MM.1S (cell line): Measurements from ENCODE around the gene ADRB1.

Experiments
- DNase-seq: peaks from one replicate; pipeline ENCODE4 v3.0.0-alpha.2; 2015
- H2AFZ ChIP-seq: fragments of 300-600 bp; sonication (generic); 2 replicates; pipeline ENCODE4 v1.6.0; 2016; ENCODE audit warnings: antibody characterized with exemption, low read length
- H3F3A ChIP-seq: fragments of 300-600 bp; sonication (generic); 2 replicates; pipeline ENCODE4 v1.6.1; 2016; ENCODE audit warnings: mild to moderate bottlenecking, antibody characterized with exemption, low read length, moderate library complexity, mixed read lengths; ENCODE audit not compliant: insufficient read depth
- H3K27ac ChIP-seq: fragments of 300-600 bp; sonication (generic); 2 replicates; pipeline ENCODE4 v1.5.1; 2016; ENCODE audit warnings: mild to moderate bottlenecking, low read length
- H3K27me3 ChIP-seq: fragments of 300-600 bp; sonication (generic); replicated peaks from 2 replicates; pipeline ENCODE4 v1.6.0; 2016; ENCODE audit warnings: low read length; ENCODE audit not compliant: insufficient read depth
- H3K36me3 ChIP-seq: fragments of 300-600 bp; sonication (generic); replicated peaks from 2 replicates; pipeline ENCODE4 v1.6.1; 2016; ENCODE audit warnings: mild to moderate bottlenecking, low read length, mixed read lengths; ENCODE audit not compliant: insufficient read depth
- H3K4me1 ChIP-seq: fragments of 300-600 bp; sonication (generic); 2 replicates; pipeline ENCODE4 v1.6.1; 2016; ENCODE audit warnings: low read length, mixed read lengths
- H3K4me2 ChIP-seq: fragments of 300-600 bp; sonication (generic); 2 replicates; pipeline ENCODE4 v1.6.0; 2016; ENCODE audit warnings: low read depth, low read length
- H3K4me3 ChIP-seq: fragments of 300-600 bp; sonication (generic); 2 replicates; pipeline ENCODE4 v1.5.1; 2016; ENCODE audit warnings: low read length, mixed read lengths
- H3K79me2 ChIP-seq: fragments of 300-600 bp; sonication (generic); 2 replicates; pipeline ENCODE4 v1.6.1; 2016; ENCODE audit warnings: mixed run types, low read length, mixed read lengths
- H3K9ac ChIP-seq: fragments of 300-600 bp; sonication (generic); 2 replicates; pipeline ENCODE4 v1.6.1; 2016; ENCODE audit warnings: low read length, mixed read lengths
- H3K9me2 ChIP-seq: fragments of 300-600 bp; sonication (generic); replicated peaks from 2 replicates; pipeline ENCODE4 v1.6.1; 2016; ENCODE audit warnings: mild to moderate bottlenecking, low read length, mixed read lengths; ENCODE audit not compliant: insufficient read depth
- H3K9me3 ChIP-seq: fragments of 300-600 bp; sonication (generic); replicated peaks from 2 replicates; pipeline ENCODE4 v1.6.1; 2016; ENCODE audit warnings: mild to moderate bottlenecking, low read length, mixed read lengths; ENCODE audit not compliant: insufficient read depth
- H4K20me1 ChIP-seq: fragments of 300-600 bp; sonication (generic); 2 replicates; pipeline ENCODE4 v1.6.1; 2016; ENCODE audit warnings: mild to moderate bottlenecking, low read length, moderate library complexity, mixed read lengths; ENCODE audit not compliant: insufficient read depth
- CTCF ChIP-seq: fragments of 300-600 bp; sonication (generic); IDR thresholded peaks from 2 replicates; pipeline ENCODE4 v1.5.1; 2016; ENCODE audit warnings: antibody characterized with exemption, low read length, mixed read lengths
- EZH2 ChIP-seq: fragments of 300-600 bp; sonication (generic); optimal IDR thresholded peaks from 2 replicates; pipeline ENCODE3; 2017; ENCODE audit warnings: low read depth, mild to moderate bottlenecking, antibody characterized with exemption, low read length, mixed read lengths
- EZH2phosphoT487 ChIP-seq: fragments of 300-600 bp; sonication (generic); IDR thresholded peaks from 2 replicates; pipeline ENCODE4 v1.6.1; 2018; ENCODE audit warnings: antibody characterized with exemption, low read length

Gene ADRB1

GRCh38 chr10:114043532-114044246, at the start of gene ADRB1:
TSS of gene ADRB1 (plus strand) at chr10:114043866. CDS start at chr10:114044133, 267 bp downstream.
- DNase-seq, result peak; percentile 49
- H3K9ac ChIP-seq, result no peak within 1 kb of the TSS
- H3K27me3 ChIP-seq, result peaks cover 6% of the 10 kb centered on the region
- H4K20me1 ChIP-seq, result no peaks in the 10 kb centered on the region
- TF ChIP-seq EZH2phosphoT487, result no peak
- no peak for TF ChIP-seq EZH2
- TF ChIP-seq CTCF, result no peak
- H3K27ac ChIP-seq, result no peak within 1 kb of the TSS
- H3K9me2 ChIP-seq, result no peaks in the 10 kb centered on the region
- H2AFZ ChIP-seq, result peak within 1 kb of the TSS; percentile 84
- H3K4me3 ChIP-seq, result peak within 1 kb of the TSS; percentile 61
- H3K4me2 ChIP-seq, result peak within 1 kb of the TSS; percentile 96
- no peaks in the 10 kb centered on the region for H3K36me3 ChIP-seq
- no peaks in the 10 kb centered on the region for H3K9me3 ChIP-seq
- H3F3A ChIP-seq, result no peaks in the 10 kb centered on the region
- H3K4me1 ChIP-seq, result peaks cover 3% of the 10 kb centered on the region; the same call in 1 of the 2 replicates
- no peaks in the 10 kb centered on the region for H3K79me2 ChIP-seq

GRCh38 chr10:113995201-113995600, 48.5 kb upstream of the ADRB1 start:
- no peaks in the 10 kb centered on the region for H3K4me1 ChIP-seq
- H3K9me2 ChIP-seq, result no peaks in the 10 kb centered on the region
- no peak overlapping the region for H2AFZ ChIP-seq
- TF ChIP-seq EZH2phosphoT487 (no peak), EZH2 (no peak), CTCF (no peak)
- no peaks in the 10 kb centered on the region for H3F3A ChIP-seq
- no peaks in the 10 kb centered on the region for H3K9me3 ChIP-seq
- H3K4me3 ChIP-seq, result no peak overlapping the region
- H3K79me2 ChIP-seq, result no peaks in the 10 kb centered on the region
- H3K27ac ChIP-seq, result no peak overlapping the region
- H3K4me2 ChIP-seq, result no peak overlapping the region
- H4K20me1 ChIP-seq, result no peaks in the 10 kb centered on the region
- no peak for DNase-seq
- H3K27me3 ChIP-seq, result peaks cover 9% of the 10 kb centered on the region; the same call in 1 of the 2 replicates
- H3K36me3 ChIP-seq, result no peaks in the 10 kb centered on the region
- no peak overlapping the region for H3K9ac ChIP-seq

- no peak overlapping the region for H3K4me3 ChIP-seq
- no peaks in the 10 kb centered on the region for H3K79me2 ChIP-seq
- no peaks in the 10 kb centered on the region for H3K36me3 ChIP-seq
- no peaks in the 10 kb centered on the region for H3K4me1 ChIP-seq
- no peak overlapping the region for H3K9ac ChIP-seq
- no peak for DNase-seq
- H2AFZ ChIP-seq, result no peak overlapping the region
- H3K9me3 ChIP-seq, result no peaks in the 10 kb centered on the region
- TF ChIP-seq EZH2 (no peak), CTCF (no peak)
- H3K4me2 ChIP-seq, result no peak overlapping the region
- H3K27ac ChIP-seq, result no peak overlapping the region
- H3K9me2 ChIP-seq, result no peaks in the 10 kb centered on the region
- H4K20me1 ChIP-seq, result no peaks in the 10 kb centered on the region
- H3F3A ChIP-seq, result no peaks in the 10 kb centered on the region
- H3K27me3 ChIP-seq, result peaks cover 7% of the 10 kb centered on the region; the same call in 1 of the 2 replicates
These were observed 46.2 kb upstream of the ADRB1 start for GRCh38 chr10:113997428-113997827.
